NB4 (cell line): ENCODE data around the gene KRT79.

Experiments
- DNase-seq: peaks from one replicate; pipeline ENCODE4 v3.0.0; 2010; ENCODE audit warnings: low read depth
- H3K4me3 ChIP-seq: one replicate; pipeline ENCODE4 v1.5.1; 2011; ENCODE audit warnings: mild to moderate bottlenecking, low read depth, low read length, moderate library complexity
- MYC ChIP-seq: IDR thresholded peaks from 2 replicates; pipeline ENCODE4 v1.6.1; 2011; ENCODE audit warnings: low read depth, low read length
- POLR2A ChIP-seq: IDR thresholded peaks from 2 replicates; pipeline ENCODE4 v1.6.1; 2011; ENCODE audit warnings: mild to moderate bottlenecking; ENCODE audit not compliant: insufficient read length; ENCODE audit errors: extremely low read depth
- TF ChIP-seq, protein P1 (sequence below): IDR thresholded peaks from 2 replicates; pipeline ENCODE4 v1.6.1; 2011; ENCODE audit warnings: low read depth, low read length
- TF ChIP-seq, protein P2 (sequence below): IDR thresholded peaks from one replicate; pipeline ENCODE4 v1.5.1; 2012; ENCODE audit warnings: low read depth, low read length

KRT79 gene

DNA sequence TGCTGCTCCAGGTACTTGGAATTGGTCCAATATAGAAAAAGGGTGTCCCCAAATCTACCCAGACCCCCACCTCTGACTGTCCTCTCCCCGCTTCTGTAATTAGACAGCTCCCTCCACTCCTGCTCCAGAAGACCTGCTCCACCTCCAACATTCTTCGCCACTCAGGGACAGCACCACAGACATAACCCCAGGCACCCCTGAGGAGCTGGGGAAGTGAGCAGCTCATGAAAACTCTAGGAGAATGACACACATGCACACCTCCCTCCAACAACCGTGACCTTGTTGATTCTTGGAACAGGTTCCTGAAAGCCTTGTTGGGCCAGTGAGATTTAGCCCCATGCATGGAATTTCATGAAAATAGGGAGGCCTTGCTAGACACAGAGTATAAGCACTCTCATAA lies 28.4 kb downstream of the KRT79 start:
- no peak for DNase-seq
- TF ChIP-seq, protein P1, sequence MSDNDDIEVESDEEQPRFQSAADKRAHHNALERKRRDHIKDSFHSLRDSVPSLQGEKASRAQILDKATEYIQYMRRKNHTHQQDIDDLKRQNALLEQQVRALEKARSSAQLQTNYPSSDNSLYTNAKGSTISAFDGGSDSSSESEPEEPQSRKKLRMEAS, result no peak
- TF ChIP-seq MYC (no peak), POLR2A (no peak)
- TF ChIP-seq, protein P2, sequence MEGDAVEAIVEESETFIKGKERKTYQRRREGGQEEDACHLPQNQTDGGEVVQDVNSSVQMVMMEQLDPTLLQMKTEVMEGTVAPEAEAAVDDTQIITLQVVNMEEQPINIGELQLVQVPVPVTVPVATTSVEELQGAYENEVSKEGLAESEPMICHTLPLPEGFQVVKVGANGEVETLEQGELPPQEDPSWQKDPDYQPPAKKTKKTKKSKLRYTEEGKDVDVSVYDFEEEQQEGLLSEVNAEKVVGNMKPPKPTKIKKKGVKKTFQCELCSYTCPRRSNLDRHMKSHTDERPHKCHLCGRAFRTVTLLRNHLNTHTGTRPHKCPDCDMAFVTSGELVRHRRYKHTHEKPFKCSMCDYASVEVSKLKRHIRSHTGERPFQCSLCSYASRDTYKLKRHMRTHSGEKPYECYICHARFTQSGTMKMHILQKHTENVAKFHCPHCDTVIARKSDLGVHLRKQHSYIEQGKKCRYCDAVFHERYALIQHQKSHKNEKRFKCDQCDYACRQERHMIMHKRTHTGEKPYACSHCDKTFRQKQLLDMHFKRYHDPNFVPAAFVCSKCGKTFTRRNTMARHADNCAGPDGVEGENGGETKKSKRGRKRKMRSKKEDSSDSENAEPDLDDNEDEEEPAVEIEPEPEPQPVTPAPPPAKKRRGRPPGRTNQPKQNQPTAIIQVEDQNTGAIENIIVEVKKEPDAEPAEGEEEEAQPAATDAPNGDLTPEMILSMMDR, result no peak
- no peak overlapping the region for H3K4me3 ChIP-seq

DNA sequence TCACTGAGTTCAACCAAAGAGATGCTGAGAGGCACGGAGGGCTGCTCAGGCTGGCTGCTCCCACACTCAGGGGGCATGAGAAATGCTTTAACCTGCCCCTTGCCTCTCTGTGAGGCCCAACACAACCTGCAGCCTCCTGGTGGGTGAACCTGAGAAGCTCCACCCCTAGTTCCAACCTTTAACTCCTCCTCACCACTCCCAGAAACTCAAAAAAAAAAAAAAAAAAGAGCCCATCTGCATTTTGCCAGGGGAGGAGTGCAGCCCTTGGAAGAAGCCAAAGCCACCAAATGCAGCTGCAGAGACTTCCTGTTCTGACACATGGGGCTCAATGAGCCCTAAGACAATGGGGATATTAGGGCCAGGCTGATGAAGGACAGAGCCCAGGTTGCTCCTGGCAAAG lies 29.1 kb downstream of the KRT79 start:
- no peak for TF ChIP-seq POLR2A
- 0 out of 2 replicates have a peak, but pooled peaks have one; percentile 14 for TF ChIP-seq MYC
- no peak overlapping the region for H3K4me3 ChIP-seq
- peak; percentile 34 for DNase-seq

DNA sequence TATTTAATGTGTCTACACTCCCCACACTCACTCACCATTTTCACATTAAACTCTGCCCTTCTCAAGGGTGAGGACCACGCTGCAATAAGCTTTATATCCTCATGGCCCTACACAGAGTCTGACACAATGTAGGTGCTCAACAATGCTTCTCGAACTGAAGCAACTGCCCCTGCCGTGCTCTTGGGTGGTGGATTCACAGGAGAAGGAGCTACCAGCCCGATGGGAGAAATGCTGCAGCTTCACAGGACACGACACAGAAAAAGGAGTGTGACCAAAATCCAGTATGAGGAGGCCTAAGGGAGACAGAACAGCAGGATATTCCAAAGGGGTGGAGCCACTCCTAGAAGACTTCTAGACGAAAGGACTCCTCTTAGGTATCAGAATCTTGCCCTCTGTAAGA lies 31.7 kb downstream of the KRT79 start:
- DNase-seq, result no peak
- TF ChIP-seq, protein P1, result no peak
- TF ChIP-seq POLR2A, result no peak
- TF ChIP-seq, protein P2, result no peak
- no peak for TF ChIP-seq MYC
- H3K4me3 ChIP-seq, result no peak overlapping the region

DNA sequence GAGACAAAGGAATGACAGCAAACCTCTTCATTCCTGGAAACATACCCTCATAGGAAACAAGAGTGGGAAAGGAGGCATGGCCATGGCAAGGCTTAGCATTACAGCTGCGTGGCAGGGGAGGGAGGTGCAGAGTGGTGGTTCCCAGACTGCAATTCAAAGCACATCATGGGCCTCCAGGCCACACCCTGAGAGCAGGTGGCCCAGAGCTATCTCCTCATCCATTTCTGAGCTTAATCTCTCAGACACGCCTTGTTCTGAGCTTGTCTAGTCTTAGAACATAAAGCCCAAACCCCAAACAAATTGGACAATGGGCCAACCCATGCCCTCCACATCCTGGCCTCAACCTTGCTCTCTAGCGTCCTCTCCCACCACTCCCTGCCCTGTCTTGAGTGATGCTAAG lies 32.3 kb downstream of the KRT79 start:
- H3K4me3 ChIP-seq, result no peak overlapping the region
- TF ChIP-seq MYC, result no peak
- TF ChIP-seq, protein P2, result no peak
- no peak for TF ChIP-seq POLR2A
- TF ChIP-seq, protein P1, result no peak
- no peak for DNase-seq

DNA sequence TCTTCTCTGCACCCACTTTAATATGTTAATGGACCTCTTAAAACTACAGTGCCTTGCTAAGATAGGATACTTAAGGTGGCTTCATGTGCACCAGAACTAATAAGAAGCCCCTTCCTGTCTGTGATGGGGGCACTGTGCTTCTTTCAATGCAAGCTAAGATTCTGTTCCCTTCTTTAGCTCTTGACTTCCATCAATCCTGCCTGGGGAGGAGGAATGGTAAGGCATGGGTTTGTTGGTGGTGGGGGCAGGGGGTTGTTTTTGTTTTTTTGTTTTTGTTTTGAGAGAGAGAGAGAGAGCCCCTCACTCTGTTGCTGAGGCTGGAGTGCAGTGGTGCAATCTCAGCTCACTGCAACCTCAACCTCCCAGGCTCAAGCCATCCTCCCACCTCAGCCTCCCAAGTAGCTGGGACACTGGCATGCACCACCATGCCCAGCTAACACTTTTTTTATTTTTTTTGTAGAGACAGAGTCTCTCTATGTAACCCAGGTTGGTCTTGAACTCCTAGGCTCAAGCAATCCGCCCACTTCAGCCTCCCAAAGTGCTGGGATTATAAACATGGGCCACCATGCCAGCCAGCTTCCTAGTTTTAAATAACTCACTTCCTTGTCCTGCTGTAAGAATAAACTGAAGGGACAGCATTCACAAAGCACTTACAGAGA lies 33.7 kb downstream of the KRT79 start:
- H3K4me3 ChIP-seq, result no peak overlapping the region
- no peak for DNase-seq
- no peak for TF ChIP-seq MYC
- TF ChIP-seq, protein P2, result no peak
- no peak for TF ChIP-seq POLR2A
- TF ChIP-seq, protein P1, result no peak

DNA sequence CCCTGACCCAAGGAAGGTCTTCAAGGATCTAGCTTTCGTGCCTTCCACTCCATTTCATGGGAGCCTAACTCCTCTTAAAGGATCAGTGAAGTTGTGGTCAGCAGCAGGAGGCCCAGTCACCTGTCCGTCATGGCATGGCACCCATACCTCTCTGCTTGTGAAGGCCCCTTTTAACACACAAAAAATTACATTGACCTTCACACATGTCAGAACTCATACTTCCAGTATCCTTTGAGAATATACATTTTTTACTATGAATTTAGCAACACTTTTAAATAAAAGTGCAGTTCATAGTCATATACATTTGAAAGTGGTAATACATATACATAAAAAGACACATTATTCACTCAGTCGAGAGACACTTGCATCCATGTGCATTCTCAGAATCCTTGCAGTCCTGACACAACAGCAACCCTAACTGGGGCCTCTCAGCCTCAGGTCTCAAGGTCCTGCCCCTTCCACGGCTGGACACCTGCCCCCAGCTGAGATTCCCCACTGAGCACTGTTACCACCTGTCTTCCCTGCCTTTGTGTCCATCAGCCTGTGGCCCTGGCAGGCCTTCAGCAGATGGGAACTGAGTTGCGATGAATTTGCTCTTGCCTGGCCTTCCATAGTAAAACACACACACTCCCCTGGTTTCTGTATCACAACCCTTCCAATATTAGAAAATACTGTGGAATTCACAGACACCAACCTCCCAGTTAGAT lies 34.5 kb downstream of the KRT79 start:
- no peak for DNase-seq
- no peak overlapping the region for H3K4me3 ChIP-seq
- no peak for TF ChIP-seq POLR2A
- no peak for TF ChIP-seq MYC
- TF ChIP-seq, protein P2, result no peak
- TF ChIP-seq, protein P1, result no peak
